ENCODE results near the gene RPL41.

RPL41 gene

DNA sequence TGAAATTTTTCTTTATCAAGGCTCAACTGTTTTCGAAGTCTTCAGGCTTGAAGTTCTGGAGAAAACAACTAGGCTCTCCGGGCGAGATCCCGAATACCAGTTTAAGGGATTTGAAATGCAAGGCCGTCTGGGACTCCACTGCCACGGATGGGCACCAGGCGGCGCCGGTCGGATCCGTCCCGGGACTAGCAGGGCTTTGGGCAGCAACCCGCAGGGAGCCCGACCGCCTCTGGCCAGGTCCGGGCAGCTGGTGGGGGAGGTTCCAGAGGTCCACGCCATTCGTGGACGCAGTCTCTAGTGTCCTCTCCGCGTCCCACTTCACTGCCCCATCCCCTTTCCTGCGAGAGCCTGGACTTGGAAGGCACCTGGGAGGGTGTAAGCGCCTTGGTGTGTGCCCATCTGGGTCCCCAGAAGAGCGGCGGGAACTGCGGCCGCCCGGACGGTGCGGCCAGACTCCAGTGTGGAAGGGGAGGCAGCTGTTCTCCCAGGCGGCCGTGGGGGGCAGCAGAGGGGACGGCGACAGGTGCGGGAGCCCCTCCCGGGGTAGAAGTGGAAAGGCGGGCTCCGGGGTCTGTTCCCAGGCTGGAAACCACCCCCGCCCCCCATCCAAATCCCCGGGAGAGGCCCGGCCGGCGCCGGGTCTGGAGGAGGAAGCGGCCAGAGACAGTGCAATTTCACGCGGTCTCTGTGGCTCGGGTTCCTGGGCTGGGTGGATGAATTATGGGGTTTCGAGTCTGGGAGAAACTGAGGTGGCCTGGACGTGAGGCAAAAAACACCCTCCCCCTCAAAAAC, 37.3 kb upstream of the RPL41 start (continued):
- no peak for TF ChIP-seq ZBTB49 (tag by site-specific recombination; IDR thresholded peaks at IDR 0.05; ENCODE audit: low read depth)
- TF ChIP-seq ZNF391 (tag by site-specific recombination; IDR thresholded peaks at IDR 0.05; ENCODE audit: borderline replicate concordance, low read depth), result 0 out of 2 replicates have a peak, but pooled peaks have one; percentile 62
- TF ChIP-seq, protein P1, sequence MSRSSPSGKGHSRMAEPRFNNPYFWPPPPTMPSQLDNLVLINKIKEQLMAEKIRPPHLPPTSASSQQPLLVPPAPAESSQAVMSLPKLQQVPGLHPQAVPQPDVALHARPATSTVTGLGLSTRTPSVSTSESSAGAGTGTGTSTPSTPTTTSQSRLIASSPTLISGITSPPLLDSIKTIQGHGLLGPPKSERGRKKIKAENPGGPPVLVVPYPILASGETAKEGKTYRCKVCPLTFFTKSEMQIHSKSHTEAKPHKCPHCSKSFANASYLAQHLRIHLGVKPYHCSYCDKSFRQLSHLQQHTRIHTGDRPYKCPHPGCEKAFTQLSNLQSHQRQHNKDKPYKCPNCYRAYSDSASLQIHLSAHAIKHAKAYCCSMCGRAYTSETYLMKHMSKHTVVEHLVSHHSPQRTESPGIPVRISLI (tag by site-specific recombination; IDR thresholded peaks at IDR 0.05), result no peak
- no peak for TF ChIP-seq HOXC10 (CRISPR knock-in tag; IDR thresholded peaks at IDR 0.05)
- TF ChIP-seq, protein P2, sequence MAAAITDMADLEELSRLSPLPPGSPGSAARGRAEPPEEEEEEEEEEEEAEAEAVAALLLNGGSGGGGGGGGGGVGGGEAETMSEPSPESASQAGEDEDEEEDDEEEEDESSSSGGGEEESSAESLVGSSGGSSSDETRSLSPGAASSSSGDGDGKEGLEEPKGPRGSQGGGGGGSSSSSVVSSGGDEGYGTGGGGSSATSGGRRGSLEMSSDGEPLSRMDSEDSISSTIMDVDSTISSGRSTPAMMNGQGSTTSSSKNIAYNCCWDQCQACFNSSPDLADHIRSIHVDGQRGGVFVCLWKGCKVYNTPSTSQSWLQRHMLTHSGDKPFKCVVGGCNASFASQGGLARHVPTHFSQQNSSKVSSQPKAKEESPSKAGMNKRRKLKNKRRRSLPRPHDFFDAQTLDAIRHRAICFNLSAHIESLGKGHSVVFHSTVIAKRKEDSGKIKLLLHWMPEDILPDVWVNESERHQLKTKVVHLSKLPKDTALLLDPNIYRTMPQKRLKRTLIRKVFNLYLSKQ (tag by site-specific recombination; IDR thresholded peaks at IDR 0.05; ENCODE audit: borderline replicate concordance), result no peak
- TF ChIP-seq ZNF76 (tag by site-specific recombination; IDR thresholded peaks at IDR 0.05; ENCODE audit: borderline replicate concordance, low read depth), result peak; percentile 47; the same call in 1 of the 2 replicates
- no peak for TF ChIP-seq ZNF223 (tag by site-specific recombination; IDR thresholded peaks at IDR 0.05)
- no peak for TF ChIP-seq ZNF26 (tag by site-specific recombination; IDR thresholded peaks at IDR 0.05)
- no peak for TF ChIP-seq ZSCAN16 (tag by site-specific recombination; IDR thresholded peaks at IDR 0.05)
- TF ChIP-seq, protein P3, sequence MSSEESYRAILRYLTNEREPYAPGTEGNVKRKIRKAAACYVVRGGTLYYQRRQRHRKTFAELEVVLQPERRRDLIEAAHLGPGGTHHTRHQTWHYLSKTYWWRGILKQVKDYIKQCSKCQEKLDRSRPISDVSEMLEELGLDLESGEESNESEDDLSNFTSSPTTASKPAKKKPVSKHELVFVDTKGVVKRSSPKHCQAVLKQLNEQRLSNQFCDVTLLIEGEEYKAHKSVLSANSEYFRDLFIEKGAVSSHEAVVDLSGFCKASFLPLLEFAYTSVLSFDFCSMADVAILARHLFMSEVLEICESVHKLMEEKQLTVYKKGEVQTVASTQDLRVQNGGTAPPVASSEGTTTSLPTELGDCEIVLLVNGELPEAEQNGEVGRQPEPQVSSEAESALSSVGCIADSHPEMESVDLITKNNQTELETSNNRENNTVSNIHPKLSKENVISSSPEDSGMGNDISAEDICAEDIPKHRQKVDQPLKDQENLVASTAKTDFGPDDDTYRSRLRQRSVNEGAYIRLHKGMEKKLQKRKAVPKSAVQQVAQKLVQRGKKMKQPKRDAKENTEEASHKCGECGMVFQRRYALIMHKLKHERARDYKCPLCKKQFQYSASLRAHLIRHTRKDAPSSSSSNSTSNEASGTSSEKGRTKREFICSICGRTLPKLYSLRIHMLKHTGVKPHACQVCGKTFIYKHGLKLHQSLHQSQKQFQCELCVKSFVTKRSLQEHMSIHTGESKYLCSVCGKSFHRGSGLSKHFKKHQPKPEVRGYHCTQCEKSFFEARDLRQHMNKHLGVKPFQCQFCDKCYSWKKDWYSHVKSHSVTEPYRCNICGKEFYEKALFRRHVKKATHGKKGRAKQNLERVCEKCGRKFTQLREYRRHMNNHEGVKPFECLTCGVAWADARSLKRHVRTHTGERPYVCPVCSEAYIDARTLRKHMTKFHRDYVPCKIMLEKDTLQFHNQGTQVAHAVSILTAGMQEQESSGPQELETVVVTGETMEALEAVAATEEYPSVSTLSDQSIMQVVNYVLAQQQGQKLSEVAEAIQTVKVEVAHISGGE (tag by site-specific recombination; conservative IDR thresholded peaks at IDR 0.05; ENCODE audit: low read depth), result peak; percentile 83
- TF ChIP-seq, protein P4, sequence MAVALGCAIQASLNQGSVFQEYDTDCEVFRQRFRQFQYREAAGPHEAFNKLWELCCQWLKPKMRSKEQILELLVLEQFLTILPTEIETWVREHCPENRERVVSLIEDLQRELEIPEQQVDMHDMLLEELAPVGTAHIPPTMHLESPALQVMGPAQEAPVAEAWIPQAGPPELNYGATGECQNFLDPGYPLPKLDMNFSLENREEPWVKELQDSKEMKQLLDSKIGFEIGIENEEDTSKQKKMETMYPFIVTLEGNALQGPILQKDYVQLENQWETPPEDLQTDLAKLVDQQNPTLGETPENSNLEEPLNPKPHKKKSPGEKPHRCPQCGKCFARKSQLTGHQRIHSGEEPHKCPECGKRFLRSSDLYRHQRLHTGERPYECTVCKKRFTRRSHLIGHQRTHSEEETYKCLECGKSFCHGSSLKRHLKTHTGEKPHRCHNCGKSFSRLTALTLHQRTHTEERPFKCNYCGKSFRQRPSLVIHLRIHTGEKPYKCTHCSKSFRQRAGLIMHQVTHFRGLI (tag by site-specific recombination; IDR thresholded peaks at IDR 0.05), result peak; percentile 81
- peak; percentile 83 for TF ChIP-seq SP7 (tag by site-specific recombination; IDR thresholded peaks at IDR 0.05)
- no peak for TF ChIP-seq ZNF555 (tag by site-specific recombination; conservative IDR thresholded peaks at IDR 0.05)
- TF ChIP-seq ZNF560 (tag by site-specific recombination; IDR thresholded peaks at IDR 0.05; ENCODE audit: borderline replicate concordance), result no peak
- TF ChIP-seq ZNF629 (tag by site-specific recombination; IDR thresholded peaks at IDR 0.05), result 0 out of 2 replicates have a peak, but pooled peaks have one; percentile 68
- TF ChIP-seq ZFP37 (tag by site-specific recombination; IDR thresholded peaks at IDR 0.05), result peak; percentile 95
- TF ChIP-seq REPIN1 (tag by site-specific recombination; IDR thresholded peaks at IDR 0.05; ENCODE audit: low read depth), result no peak
- peak; percentile 73; the same call in 1 of the 2 replicates for TF ChIP-seq KLF8 (tag by site-specific recombination; IDR thresholded peaks at IDR 0.05)
- no peak for TF ChIP-seq FEZF1 (tag by site-specific recombination; IDR thresholded peaks at IDR 0.05)
- TF ChIP-seq, protein P5, sequence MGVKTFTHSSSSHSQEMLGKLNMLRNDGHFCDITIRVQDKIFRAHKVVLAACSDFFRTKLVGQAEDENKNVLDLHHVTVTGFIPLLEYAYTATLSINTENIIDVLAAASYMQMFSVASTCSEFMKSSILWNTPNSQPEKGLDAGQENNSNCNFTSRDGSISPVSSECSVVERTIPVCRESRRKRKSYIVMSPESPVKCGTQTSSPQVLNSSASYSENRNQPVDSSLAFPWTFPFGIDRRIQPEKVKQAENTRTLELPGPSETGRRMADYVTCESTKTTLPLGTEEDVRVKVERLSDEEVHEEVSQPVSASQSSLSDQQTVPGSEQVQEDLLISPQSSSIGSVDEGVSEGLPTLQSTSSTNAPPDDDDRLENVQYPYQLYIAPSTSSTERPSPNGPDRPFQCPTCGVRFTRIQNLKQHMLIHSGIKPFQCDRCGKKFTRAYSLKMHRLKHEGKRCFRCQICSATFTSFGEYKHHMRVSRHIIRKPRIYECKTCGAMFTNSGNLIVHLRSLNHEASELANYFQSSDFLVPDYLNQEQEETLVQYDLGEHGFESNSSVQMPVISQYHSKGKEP (tag by site-specific recombination; IDR thresholded peaks at IDR 0.05), result no peak
- no peak for TF ChIP-seq TRIM28 (IDR thresholded peaks at IDR 0.05; ENCODE audit: borderline replicate concordance, low read length)
- no peak for TF ChIP-seq ZNF140 (tag by site-specific recombination; IDR thresholded peaks at IDR 0.05)
- no peak for TF ChIP-seq ZNF521 (tag by site-specific recombination; IDR thresholded peaks at IDR 0.05)

Data from HEK293 (cell line).